Ramos (cell line): ENCODE data around the gene IGF1R.

Source experiments
- in situ Hi-C: fragments of 300-500 bp; cut with MboI; formaldehyde crosslinking; loops from one replicate; pipeline ENCODE4 v1.14.3; 2022; ENCODE audit warnings: low sequenced_read_pairs; ENCODE audit not compliant: unreplicated experiment

The IGF1R gene

DNA sequence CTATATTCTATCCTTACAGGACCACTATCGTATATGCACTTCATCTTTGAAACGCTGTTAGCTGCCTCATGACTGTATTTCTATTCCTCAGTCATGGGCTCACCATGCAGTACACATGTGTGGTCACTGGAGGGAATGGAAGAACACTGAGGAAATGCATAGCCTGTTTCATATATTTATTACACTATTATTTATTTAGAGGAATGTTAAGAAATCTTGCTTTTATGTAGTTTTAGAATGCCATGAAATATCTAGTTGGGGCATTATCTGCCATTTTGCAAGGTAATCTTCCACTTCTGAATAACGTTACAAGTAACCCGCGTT lies 155.7 kb downstream of the IGF1R start:
- in situ Hi-C loops: no loop called here

DNA sequence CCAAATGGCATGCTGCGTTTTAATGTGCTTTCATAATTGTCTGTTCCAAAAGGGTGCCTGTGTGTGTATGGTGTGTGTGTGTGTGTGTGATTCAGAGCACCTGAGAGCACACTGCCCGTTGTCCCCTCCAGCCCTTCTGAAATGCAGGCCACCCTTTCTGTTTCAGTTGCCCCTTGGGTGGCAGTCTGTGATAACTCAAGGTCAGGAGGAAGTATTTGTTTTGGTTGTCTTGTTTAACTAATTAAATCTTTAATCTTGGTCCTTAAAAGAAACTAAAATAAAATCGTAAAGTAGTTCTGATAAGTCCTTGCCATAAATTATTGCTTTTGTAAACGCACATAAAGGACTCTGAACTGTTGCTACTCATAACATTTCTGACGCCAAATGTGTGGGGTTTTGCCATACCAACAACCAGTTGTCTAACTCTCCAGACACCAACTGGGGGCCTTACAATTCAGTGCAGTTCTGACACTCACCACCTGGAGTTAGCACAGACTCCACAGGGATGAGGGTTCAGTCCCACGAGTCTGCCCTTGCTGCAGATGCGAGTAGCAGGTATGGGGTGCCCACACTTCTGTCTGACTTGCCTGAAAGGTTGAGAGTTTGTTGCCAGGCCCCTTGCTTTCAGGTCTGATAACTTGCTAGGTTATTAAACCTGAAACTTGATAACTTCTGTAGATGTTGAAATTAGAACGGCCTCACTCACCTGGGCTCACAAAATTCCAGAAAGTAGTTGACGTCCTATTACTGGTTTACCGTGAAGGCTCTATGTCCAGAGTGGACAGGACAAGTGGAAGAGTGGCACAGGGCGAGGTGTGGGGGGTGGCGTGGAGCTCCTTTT lies 157.3 kb downstream of the IGF1R start:
- in situ Hi-C loops: no loop called here

DNA sequence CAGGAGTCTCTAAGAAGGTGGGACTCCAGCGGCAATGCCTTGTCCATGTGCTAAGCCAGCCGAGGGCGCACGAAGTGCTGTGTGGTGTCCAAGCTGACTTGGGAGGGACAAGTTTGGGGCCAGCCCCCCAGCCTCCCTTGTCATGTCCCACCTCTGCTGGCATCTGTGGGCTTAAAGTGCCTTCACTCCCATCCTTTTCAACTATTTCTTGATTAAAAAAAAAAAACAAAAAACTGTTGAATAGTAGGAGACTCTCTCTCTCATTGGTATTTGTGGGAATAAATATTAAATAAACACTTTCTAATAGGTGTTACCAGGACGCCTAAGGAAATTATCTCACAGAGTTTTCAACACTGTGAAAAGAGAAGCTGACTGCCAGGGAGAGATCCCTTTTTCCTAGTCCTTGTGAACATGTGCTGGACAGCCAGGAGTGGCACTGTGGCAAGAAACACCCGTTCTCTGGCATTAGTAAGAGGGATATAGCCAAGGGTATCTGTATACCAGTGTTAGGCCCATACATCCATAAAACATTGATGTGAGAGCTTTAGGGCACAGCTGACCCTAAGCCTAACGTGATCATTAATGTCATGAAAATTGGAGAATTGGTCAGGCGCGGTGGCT lies 158.0 kb downstream of the IGF1R start:
- in situ Hi-C loops: no loop called here

DNA sequence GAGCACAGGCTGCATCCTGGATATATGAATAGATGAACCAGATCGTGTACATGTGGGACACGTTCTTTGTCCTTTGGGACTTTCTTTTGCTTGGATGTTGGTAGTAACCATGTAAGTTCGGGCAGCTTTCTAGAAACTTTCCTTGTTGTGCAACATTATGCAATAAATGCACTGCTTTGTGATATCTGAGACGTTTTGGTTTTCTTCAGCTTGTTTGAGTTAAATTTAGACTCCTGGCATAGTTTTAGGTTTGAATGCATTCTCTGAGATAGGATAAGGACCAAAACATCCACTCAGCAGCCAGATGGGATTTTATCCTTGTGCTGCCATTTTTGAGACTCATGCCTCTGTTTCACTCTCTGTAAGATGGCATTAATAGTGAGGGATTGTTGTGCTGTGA lies 158.9 kb downstream of the IGF1R start:
- in situ Hi-C loops: no loop called here

DNA sequence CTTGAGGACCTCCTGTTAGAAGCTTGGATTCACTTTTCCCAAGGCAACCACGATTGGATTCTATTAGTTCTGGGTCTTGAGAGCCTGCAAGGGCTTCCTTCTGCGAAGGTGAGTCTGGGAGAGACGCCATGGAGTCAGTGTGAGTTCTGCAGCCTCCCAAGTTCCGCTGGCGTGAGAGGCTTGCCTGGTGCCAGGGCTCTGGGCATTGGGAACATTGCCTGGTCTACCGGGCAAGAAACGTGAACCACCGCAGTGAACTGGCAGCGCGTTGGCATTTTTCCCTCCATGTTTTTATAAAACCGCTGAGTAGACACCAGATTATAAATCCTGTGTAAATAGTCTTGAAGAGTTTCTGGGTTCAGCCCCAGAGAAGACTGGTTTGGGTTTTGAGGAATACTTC lies 160.9 kb downstream of the IGF1R start:
- in situ Hi-C loops: no loop called here

DNA sequence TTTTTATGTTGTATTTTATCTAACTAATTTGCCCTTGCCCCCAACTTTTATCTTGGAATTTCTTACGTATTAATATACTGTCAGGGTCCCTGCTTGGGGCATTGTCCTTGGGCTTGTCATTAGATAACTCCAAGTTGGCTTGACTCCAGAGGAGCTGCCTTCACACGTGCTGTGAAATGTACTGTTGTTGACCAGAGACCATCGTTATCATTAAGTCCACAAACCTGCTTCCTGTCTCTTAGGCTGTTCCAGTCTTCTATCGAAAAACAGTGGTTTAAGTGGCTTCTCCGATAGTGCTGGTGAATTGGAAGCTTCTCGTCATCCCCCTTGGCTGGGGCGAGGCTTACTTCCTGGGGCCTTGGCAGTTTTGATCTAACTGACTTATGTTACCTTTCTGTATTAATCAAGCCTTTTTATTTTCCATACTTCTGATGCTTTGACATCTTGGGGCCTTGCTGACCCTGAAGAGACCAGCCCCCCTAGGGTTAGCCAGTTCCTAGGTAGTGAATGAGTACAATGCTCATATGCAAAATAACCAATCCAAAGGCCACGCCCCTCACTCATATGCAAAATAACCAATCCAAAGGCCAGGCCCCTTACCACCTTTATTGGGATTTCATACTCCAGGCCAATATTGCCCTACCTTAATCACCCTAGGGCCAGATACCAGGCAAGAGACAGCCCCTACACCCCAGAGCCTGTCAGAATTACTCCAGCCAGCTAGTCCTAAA lies 164.5 kb downstream of the IGF1R start:
- in situ Hi-C loops: no loop called here

DNA sequence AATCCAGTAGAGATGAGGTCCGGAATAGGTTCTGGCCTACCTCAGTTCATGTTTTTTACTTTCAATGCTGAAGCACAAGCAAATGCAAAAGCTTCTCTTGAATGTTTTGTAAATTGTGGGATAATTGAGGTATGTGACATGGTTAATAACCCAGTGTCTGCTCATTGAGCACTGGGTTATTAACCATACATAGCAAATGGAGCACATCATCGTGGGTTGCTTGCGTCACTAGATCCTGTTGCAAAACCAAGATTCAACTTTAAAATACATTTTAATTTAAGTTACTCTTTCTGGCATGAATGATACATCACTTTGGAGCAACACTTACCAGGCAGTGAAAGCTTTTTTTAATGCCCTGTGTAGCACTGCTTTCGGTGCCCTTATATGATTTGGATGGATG lies 165.6 kb downstream of the IGF1R start:
- in situ Hi-C loops: no loop called here

DNA sequence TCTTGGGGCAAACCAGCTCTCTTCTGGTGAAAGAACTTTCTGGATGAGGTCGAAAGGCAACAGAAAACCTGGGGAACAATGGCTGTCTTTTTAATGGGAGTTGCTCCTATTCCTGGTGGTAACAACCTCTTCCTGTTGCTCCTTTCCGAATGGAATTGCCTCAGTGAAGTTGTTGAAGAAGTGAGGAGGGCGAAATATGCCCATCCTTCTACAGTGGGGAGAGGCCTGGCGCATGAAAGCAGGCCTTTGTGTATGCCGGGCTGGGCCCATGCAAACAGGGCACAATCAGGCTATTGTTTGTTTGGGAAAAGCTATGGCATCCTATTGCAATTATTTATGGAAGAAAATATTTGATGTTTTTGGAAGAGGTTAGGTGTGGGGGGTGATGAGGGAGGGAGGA lies 166.9 kb downstream of the IGF1R start:
- in situ Hi-C loops: no loop called here

DNA sequence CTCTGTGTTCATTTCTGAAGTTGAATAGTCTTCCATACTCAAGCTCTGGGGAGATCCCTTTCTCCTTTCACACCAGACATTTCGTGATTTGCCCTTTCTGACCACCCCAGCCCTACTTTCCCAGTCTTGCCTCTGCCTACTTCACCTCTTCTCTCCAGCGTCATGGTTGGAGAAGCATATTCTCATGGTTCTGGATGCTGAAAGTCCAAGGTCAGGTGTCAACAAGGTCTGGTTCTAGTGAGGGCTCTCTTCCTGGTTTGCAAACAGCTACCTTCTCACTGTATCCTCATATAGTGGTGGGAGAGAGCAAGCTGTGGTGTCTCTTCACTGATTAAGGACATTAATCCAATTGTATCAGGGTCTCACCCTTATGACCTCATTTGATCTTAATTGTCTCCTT lies 169.4 kb downstream of the IGF1R start:
- in situ Hi-C loops: no loop called here

DNA sequence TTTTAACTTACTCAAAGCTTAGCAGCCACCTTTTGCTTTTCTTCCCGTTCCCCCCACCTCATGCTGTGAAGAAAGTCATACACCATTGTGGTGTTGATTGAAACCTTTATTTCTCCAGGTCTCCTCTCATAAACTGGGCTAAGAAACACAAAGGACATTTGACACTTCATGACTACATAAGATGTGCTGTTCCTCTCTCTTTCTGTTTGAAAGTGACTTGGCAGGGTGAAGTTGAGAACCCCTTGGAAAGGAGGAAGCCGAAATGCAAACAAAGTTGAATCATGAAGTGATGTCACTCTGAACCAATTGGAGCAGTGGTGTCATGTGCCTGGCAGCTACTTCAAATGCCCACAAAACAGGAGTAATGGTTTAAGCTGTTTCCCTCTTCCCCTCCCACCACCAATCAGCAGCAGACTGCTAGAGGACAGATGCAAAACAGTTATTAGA lies 174.7 kb downstream of the IGF1R start:
- in situ Hi-C loops: no loop called here

DNA sequence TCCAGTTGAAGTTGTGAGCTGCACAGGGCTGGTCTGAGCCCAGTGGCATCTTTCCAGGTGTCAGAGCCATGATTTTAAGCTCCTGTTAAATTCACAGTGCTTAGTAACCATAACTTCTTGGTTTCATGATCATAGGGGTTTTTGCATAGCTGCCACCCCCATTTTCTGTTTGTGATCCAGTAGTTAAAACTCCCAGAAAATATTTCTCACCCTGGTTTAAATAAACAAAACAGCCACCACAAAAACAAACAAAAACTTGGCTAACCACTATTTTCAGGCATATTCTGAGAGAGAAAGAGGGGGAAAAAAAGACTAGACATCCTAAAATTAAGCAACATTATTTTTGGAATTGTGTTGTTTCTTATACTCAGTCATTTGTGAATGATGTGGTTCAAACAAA lies 175.3 kb downstream of the IGF1R start:
- in situ Hi-C loops: no loop called here

DNA sequence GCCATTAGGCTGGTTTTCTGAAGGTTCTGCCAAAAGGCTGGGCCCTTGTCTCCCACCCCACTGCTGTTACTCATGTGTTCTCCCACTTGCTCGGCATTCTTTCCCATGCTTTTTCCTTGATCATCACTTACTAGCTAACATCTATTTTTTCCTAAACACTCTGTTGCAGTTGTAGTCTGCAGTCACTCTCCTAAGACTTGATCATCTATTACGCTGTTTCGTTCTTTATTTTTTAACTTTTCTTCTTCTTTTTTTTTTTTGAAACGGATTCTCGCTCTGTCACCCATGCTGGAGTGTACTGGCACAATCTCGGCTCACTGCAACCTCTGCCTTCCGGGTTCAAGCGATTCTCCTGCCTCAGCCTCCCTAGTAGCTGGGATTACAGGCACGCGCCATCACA lies 176.3 kb downstream of the IGF1R start:
- in situ Hi-C loops: no loop called here

DNA sequence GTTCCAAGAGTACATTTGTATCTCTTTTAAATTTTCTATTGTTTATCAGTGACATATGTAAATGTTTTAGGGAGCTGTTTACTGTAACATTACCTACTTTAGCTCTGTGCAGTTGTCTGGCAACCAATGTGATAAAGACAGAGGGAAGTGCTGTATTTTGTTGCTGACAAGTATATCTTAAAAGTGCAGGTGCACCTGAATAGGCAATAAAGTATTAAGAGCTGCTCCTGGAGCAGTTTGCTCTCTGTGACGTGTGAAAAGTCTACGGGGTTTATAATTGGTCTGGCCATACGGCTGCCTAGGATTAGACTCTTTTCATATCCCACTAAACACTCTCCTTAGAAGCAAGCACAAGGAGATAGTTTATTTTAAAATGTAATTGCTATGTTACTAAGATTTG lies 178.3 kb downstream of the IGF1R start:
- in situ Hi-C loops: no loop called here

DNA sequence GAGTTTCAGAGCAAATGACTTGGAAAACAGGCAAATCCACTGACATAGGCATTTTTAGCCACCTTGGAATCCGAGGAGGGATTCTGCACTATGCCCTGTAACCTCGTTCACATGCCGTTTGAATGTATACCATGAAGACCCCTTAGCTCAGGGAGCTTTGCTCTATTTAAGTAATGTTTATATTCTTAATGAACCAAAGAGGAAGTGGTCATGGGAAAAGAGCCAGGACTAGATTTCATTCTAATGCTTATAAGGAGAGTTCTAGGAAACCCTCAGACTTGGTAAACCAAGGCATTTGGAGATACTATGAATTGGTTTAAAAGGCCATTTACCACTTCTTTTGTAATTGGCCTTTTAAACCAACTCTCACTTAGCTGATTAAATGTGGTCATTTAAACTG lies 178.9 kb downstream of the IGF1R start:
- in situ Hi-C loops: no loop called here

DNA sequence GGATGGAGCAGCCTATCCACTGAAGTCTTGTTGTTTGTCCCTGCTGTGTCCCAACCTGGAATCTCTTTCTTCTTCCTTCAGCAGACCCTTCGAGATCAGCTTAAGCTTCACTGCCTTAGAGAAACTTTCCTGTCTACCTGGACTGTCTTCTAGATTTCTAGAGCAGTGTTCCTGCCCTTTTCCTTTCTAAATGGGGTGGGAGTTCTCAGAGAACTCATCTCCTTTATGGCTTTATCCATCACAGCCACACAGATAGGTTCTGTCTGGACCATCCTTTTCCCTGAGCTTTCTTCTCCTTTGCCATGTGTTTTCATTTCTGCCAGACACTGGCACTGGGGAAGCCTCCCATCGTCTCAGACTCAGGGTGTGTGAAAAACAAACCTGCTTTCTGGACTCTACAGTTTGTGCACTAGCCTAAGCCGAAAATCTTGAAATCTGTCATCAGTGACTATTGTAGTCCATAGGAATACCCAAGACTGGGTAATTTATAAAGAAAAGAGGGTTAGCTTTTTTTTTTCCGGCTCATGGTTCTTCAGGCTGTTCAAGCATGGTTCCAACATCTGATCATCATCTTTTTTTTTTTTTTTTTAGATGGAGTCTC lies 181.8 kb downstream of the IGF1R start:
- in situ Hi-C loops: no loop called here

DNA sequence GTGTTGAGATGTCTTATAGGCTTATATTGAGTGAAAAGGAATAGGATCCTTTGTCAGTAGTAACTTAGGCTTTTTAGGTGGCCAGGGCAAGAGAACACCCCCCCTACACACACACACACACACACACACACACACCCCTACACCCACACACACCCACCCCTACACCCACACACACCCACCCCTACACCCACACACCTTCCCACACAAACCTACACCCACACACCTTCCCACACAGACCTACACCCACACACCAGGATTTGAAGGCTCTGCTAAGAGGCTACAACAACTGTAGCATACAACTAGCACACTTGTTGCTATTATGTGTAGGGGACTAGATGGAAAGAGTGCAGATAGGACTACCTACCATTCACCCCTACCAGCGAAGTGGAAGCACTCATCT lies 186.6 kb downstream of the IGF1R start:
- in situ Hi-C loops: no loop called here

DNA sequence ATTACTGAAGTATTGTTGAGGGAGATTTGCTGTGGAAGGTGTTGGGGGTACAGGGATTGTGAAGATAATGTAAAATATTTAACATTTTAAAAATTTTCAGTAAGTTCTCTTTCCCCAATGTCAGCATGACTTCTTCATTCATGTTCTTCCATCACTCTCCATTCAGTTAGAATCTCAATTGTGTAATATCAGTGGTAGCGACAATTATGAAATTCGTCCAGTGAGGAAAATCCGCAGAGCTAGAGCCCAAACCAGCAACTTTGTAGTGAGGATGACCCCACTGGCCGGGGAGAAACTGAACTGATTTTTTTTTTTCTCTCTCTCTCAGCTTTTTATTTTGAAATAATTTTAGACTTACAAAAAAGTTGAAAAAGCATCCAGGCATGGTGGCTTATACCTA lies 187.5 kb downstream of the IGF1R start:
- in situ Hi-C loops: no loop called here

DNA sequence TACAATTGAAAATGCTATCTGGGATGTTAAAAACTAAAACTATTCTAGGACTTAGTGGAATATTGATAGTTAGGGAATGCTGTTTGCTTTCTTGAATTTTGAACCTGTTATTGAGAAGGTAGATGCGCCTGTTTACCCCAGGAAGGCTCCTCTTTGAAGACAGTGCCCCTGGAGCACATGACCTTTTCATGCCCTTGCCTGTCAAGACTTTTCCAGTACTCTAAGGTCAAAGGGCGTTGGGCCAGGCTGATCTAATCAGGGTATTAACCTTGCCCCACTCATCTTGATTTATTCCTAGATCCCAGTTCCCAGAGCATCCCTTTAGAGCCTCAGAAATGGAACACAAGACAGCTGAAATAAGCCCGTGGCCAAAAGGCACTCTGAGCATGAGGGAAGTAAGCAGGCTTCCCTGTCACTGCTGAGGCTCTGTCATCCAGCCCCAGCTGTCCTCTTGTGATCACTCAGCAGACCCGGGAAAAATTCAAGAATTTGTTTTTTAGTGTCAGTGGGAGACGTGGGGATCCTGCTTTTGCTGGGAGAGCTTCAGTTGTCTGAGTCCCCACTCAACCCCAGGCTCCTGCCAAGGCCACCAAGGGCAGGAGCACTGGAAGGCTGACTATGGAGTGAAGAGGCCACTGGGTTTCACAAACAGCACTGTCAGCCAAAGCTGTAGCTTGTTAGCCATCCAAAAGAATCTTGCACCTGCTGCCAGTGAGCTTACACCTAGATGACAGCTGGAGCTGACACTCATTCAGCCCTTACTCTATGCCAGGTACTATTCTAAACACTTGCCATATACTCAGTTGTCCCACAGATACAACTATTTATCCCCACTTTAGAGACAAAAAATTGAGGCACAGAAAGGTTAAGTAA lies 190.3 kb downstream of the IGF1R start:
- in situ Hi-C loops: no loop called here

DNA sequence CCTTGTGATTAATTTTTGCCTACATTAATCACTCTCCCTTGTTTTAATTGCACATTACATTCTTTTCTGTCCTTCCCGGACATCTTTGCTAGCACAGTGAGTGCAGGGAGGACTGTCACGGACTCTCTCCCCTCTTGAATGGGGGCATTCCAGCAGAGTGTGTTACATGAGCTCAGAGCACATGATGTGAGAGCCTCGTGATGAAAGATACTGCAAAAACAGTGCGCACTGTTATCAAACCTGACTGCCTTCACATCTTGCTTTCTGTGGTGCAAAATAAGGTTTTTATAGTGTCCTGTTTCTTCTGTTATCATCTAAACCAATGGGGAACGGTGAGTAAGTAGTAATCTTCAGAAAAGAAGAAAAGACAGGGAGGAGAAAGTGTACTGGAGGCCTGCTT lies 191.7 kb downstream of the IGF1R start:
- in situ Hi-C loops: no loop called here

DNA sequence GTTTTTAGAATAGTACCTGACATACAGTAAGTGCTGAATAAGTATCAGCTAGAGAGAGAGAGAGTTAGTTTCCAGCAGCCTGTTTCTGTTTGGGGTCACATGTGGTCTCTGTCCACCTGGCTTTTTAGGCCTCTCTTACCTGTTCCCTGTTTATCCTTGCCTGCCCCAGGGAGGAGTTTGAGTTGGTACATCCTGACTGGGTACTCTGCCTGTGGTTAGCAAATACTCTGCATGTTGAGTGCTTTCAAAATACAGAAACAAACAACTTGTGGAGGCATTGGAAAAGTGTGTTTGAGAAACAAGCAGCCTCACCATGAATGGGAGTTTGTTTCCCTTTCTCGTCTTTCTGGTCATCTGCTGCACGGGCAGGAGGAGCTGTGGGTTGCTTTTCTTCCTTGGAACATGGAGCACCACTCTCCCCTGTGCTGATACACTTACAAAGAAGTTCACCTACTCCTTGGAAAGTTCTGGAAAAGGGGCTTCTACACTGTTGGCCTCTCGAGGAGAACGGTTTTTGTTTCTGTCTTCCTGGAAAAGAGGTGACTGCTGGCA lies 193.2 kb downstream of the IGF1R start:
- in situ Hi-C loops: no loop called here
